ENCODE measurements around the gene TINAGL1.

Gene TINAGL1

DNA sequence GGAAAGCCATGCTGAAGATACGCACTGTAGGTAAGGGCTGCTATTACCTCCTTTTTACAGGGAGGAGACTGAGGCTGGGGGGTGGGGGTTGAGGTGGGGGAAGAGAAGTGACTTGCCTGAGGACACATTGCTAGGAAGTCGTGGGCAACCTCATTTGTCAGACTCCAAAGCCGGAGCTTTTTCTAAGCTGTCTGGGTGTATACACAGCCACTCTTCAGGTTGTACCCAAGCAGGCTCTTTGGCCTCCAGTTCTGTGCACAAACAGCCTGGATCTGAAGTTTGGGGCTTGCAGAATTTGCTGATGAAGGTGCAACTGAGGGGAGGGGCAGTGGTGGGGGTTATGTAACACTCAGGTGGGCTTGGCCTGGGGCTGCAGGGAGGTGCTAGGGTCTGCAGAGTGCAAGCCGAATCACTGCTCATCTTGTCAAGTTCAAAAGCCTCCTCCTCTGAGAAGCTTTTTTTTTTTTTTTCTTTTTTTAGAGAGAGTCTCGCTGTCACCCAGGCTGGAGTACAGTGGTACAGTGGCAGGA, 16.9 kb downstream of the TINAGL1 start:
- peaks cover 16% of the 10 kb centered on the region for H3K4me1 ChIP-seq (ENCODE audit: insufficient read depth, poor library complexity, severe bottlenecking)
- TF ChIP-seq, protein P1, sequence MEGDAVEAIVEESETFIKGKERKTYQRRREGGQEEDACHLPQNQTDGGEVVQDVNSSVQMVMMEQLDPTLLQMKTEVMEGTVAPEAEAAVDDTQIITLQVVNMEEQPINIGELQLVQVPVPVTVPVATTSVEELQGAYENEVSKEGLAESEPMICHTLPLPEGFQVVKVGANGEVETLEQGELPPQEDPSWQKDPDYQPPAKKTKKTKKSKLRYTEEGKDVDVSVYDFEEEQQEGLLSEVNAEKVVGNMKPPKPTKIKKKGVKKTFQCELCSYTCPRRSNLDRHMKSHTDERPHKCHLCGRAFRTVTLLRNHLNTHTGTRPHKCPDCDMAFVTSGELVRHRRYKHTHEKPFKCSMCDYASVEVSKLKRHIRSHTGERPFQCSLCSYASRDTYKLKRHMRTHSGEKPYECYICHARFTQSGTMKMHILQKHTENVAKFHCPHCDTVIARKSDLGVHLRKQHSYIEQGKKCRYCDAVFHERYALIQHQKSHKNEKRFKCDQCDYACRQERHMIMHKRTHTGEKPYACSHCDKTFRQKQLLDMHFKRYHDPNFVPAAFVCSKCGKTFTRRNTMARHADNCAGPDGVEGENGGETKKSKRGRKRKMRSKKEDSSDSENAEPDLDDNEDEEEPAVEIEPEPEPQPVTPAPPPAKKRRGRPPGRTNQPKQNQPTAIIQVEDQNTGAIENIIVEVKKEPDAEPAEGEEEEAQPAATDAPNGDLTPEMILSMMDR (IDR thresholded peaks at IDR 0.05; ENCODE audit: poor library complexity, severe bottlenecking), result no peak
- no peaks in the 10 kb centered on the region for H3K9me3 ChIP-seq (ENCODE audit: severe bottlenecking)
- H3K4me3 ChIP-seq (ENCODE audit: severe bottlenecking), result no peak overlapping the region
- H3K36me3 ChIP-seq (ENCODE audit: low read depth), result peaks cover 2% of the 10 kb centered on the region; the same call in 1 of the 2 replicates
- no peak overlapping the region for H3K27ac ChIP-seq (ENCODE audit: poor library complexity, severe bottlenecking)
- DNase-seq (ENCODE audit: low spot score), result no peak
- ATAC-seq (ENCODE audit: low read depth), result no peak
- H3K27me3 ChIP-seq (ENCODE audit: insufficient read depth, poor library complexity, severe bottlenecking), result no peaks in the 10 kb centered on the region

DNA sequence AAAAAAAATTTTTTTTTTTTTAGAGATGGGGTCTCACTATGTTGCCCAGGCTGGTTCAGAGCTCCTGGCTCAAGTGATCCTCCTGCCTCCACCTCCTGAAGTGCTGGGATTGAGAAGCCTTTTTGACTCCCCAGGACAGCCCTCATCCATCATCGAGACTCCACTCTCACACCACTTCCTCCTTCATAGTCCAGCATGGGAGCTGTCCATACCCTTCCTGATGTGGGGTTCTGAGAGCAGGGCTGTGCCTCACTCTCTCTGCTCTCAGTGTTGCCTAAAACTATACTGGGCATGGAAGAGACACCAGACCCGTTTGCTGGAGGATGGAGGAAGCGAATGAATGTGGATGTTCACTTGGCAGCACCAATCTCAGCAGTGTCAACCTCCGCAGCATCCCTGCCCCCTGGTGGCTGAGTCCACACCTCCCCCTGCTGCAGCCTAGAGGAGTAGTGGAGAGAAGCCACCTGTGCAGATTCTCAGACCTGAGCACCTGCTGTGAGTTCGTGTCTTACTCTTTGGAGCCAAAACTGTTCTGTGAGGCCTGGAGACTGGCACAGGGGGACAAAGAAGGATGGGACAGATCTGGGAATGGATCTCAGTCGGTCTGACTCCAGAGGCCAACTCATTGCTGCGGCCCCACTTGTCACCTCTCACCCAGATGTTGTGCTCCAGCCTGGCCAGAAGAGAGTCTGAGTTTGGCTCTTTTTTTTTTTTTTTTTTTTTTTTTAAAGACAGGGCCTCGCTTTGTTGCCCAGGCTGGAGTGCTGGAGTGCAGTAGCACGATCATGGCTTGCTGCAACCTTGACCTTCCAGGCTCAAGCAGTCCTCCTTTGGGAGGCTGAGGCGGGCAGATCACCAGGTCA, 17.7 kb downstream of the TINAGL1 start:
- H3K27me3 ChIP-seq (ENCODE audit: insufficient read depth, poor library complexity, severe bottlenecking), result no peaks in the 10 kb centered on the region
- no peak overlapping the region for H3K4me3 ChIP-seq (ENCODE audit: severe bottlenecking)
- H3K27ac ChIP-seq (ENCODE audit: poor library complexity, severe bottlenecking), result no peak overlapping the region
- H3K36me3 ChIP-seq (ENCODE audit: low read depth), result no peaks in the 10 kb centered on the region
- no peaks in the 10 kb centered on the region for H3K9me3 ChIP-seq (ENCODE audit: severe bottlenecking)
- peaks cover 11% of the 10 kb centered on the region for H3K4me1 ChIP-seq (ENCODE audit: insufficient read depth, poor library complexity, severe bottlenecking)
- peak; percentile 69 for DNase-seq (ENCODE audit: low spot score)
- TF ChIP-seq, protein P1 (IDR thresholded peaks at IDR 0.05; ENCODE audit: poor library complexity, severe bottlenecking), result peak; percentile 90
- ATAC-seq (ENCODE audit: low read depth), result peak; percentile 89

DNA sequence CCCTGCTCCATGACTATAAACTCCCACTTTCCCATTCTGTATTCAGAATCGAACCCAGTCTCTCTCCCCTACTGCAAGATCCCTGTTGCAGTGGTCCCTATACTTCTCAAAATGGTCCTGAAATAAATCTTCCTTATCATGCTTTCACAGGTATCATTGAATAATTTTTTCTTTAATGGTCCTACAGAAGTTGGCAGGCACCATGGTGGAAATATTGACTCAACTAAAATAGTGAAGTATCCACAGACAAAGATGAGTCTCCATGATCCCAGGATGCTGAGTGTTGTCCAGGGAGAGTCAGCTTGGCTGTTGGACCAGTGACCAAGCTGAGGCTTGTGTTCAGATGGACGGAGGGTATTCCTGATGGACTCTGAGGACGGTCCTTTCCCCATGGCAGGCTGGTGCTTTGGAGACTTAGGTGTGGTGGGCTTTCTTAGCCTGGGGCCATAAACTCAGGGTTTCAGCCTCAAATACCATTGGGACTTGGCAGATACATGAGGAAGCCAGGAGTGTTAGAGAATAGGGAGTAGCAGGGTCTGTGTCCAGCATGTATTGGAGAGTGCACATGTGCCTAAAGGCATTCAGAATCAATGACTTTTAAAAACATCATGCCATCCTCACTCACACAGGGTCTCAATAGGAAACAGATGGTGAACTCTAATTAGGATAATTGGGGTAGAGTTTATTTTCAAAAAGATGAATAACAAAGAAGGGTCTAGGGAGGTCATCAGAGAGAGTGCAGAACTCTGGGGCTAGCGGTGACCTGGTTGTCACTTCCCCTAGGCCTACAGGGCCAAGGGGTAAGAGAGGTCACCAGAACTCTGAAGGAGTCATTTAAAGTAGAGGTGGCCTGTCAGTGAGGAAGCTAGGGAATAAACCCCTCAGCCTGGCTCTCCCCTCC, 19.8 kb downstream of the TINAGL1 start:
- TF ChIP-seq, protein P1 (IDR thresholded peaks at IDR 0.05; ENCODE audit: poor library complexity, severe bottlenecking), result no peak
- no peaks in the 10 kb centered on the region for H3K9me3 ChIP-seq (ENCODE audit: severe bottlenecking)
- peaks cover 7% of the 10 kb centered on the region for H3K4me1 ChIP-seq (ENCODE audit: insufficient read depth, poor library complexity, severe bottlenecking)
- ATAC-seq (ENCODE audit: low read depth) (no peak), DNase-seq (ENCODE audit: low spot score) (no peak)
- no peaks in the 10 kb centered on the region for H3K36me3 ChIP-seq (ENCODE audit: low read depth)
- no peaks in the 10 kb centered on the region for H3K27me3 ChIP-seq (ENCODE audit: insufficient read depth, poor library complexity, severe bottlenecking)
- H3K4me3 ChIP-seq (ENCODE audit: severe bottlenecking), result no peak overlapping the region
- H3K27ac ChIP-seq (ENCODE audit: poor library complexity, severe bottlenecking), result no peak overlapping the region

DNA sequence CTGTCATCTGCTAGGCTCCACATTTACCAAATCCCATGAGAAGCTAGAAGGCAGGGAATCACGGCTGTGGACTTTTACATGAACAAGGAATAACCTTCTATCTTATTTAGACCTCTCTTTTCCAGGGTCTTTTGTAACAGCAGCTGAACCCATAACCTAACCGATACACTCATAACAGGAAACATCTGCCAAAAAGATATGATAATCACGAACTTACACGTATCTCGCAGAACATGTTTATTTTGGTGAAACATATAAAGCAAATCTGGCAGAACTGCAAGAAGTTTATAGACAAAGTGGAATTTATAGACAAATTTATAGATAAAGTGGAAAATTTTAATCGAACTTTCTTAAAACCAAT, 20.4 kb downstream of the TINAGL1 start:
- Histone ChIP-seq H3K27me3 (ENCODE audit: insufficient read depth, poor library complexity, severe bottlenecking) (no peaks in the 10 kb centered on the region), H3K4me1 (ENCODE audit: insufficient read depth, poor library complexity, severe bottlenecking) (peaks cover 4% of the 10 kb centered on the region), H3K36me3 (ENCODE audit: low read depth) (no peaks in the 10 kb centered on the region), H3K9me3 (ENCODE audit: severe bottlenecking) (no peaks in the 10 kb centered on the region), H3K27ac (ENCODE audit: poor library complexity, severe bottlenecking) (no peak overlapping the region), H3K4me3 (ENCODE audit: severe bottlenecking) (no peak overlapping the region)
- no peak for ATAC-seq (ENCODE audit: low read depth)
- TF ChIP-seq, protein P1 (IDR thresholded peaks at IDR 0.05; ENCODE audit: poor library complexity, severe bottlenecking), result no peak
- no peak for DNase-seq (ENCODE audit: low spot score)

Measured in RWPE2 (cell line).